A549 (cell line): ENCODE results near the gene CD79B. TPM values are rescaled to one million over a fixed set of nuclear protein-coding genes. Genes with fewer than 3 reads are reported as not detected.

Experiments
- ATAC-seq, 2 experiments: fragments of 200-7000 bp in 1 of 2; fragments of >200 bp in 1 of 2; cut with Nextera tagmentation in 1 of 2; cut with Tn5 transposase in 1 of 2; 3 replicates each; pipeline versions ENCODE4 v1.8.0 to v1.9.1; 2018 to 2020; ENCODE audit warnings: mild to moderate bottlenecking in 1 of 2, moderate library complexity in 1 of 2
- CTCF ChIA-PET: fragments of 300-600 bp; sonication (Branson Sonifier 250); formaldehyde crosslinking; extraction: SDS; loops from one replicate; lab custom pipeline; 2021; ENCODE audit warnings: antibody characterized with exemption, inconsistent platforms; lab: Yijun Ruan, JAX
- POLR2A ChIA-PET: fragments of 350-600 bp; formaldehyde crosslinking; extraction: SDS; loops from one replicate; lab custom pipeline; 2021; ENCODE audit warnings: antibody characterized with exemption, inconsistent platforms; lab: Yijun Ruan, JAX
- DNase-seq, 2 experiments: peaks; one replicate each; pipeline versions ENCODE4 v3.0.0 to v3.0.0-alpha.2; 2011 to 2016; ENCODE audit warnings: low read depth in 1 of 2, low spot score in 1 of 2
- FAIRE-seq: peaks from 2 replicates; lab custom pipeline; 2011; peaks lifted over from hg19 to GRCh38; lab: Jason Lieb, UNC
- H3K27ac ChIP-seq, 2 experiments: fragments of >200 bp; sonication (Bioruptor Twin); formaldehyde crosslinking; 3 replicates each; pipeline ENCODE4 v1.5.1; 2016 to 2017
- H3K4me1 ChIP-seq: fragments of >200 bp; sonication (Bioruptor Twin); formaldehyde crosslinking; 3 replicates; pipeline ENCODE4 v1.6.1; 2016
- H3K4me2 ChIP-seq: fragments of >200 bp; sonication (Bioruptor Twin); formaldehyde crosslinking; 3 replicates; pipeline ENCODE4 v1.6.1; 2016
- H3K4me3 ChIP-seq: fragments of >200 bp; sonication (Bioruptor Twin); formaldehyde crosslinking; 3 replicates; pipeline ENCODE4 v1.5.1; 2016
- H3K9me3 ChIP-seq: fragments of >200 bp; sonication (Bioruptor Twin); formaldehyde crosslinking; 3 replicates; pipeline ENCODE4 v1.6.1; 2016
- BHLHE40 ChIP-seq: IDR thresholded peaks from 2 replicates; pipeline ENCODE4 v1.6.1; 2012; ENCODE audit warnings: low read depth, low read length, inconsistent platforms
- CBX2 ChIP-seq: fragments of 200-600 bp; sonication (generic); IDR thresholded peaks from 2 replicates; pipeline ENCODE4 v1.6.1; 2016; ENCODE audit warnings: low read depth, mild to moderate bottlenecking, borderline replicate concordance
- CBX8 ChIP-seq: fragments of 200-600 bp; sonication (generic); IDR thresholded peaks from 2 replicates; pipeline ENCODE4 v1.6.1; 2016
- CHD2 ChIP-seq: fragments of 150-350 bp; IDR thresholded peaks from 2 replicates; pipeline ENCODE4 v1.6.1; 2014; ENCODE audit warnings: low read length; ENCODE audit not compliant: partially characterized antibody
- CHD4 ChIP-seq: fragments of 200-600 bp; sonication (generic); IDR thresholded peaks from 2 replicates; pipeline ENCODE4 v1.6.1; 2016; ENCODE audit warnings: antibody characterized with exemption, mild to moderate bottlenecking, borderline replicate concordance
- EP300 ChIP-seq, 2 experiments: fragments of >200 bp; sonication (Bioruptor Twin); formaldehyde crosslinking; IDR thresholded peaks; 2 replicates in 1 of 2; 3 replicates in 1 of 2; pipeline ENCODE4 v1.6.1; 2016 to 2017
- FOSL2 ChIP-seq, 2 experiments: fragments of 450-650 bp in 1 of 2; fragments of >200 bp in 1 of 2; sonication (Bioruptor Twin) in 1 of 2; formaldehyde crosslinking; IDR thresholded peaks; 2 replicates each; pipeline versions ENCODE4 v1.5.0 to v1.6.1; 2016 to 2020; ENCODE audit warnings: mild to moderate bottlenecking in 1 of 2, moderate library complexity in 1 of 2
- GATA3 ChIP-seq: IDR thresholded peaks from 2 replicates; pipeline ENCODE4 v1.6.1; 2012; ENCODE audit warnings: borderline replicate concordance
- HEYL ChIP-seq: fragments of 250-450 bp; sonication (Bioruptor Pico); IDR thresholded peaks from 2 replicates; pipeline ENCODE4 v1.8.0; 2021; ENCODE audit warnings: mild to moderate bottlenecking, moderate library complexity
- HOXA7 ChIP-seq: fragments of 250-450 bp; sonication (Bioruptor Pico); IDR thresholded peaks from 2 replicates; pipeline ENCODE4 v1.5.0; 2020; ENCODE audit warnings: mild to moderate bottlenecking, moderate library complexity
- HOXB13 ChIP-seq: fragments of 250-450 bp; sonication (Bioruptor Pico); IDR thresholded peaks from 2 replicates; pipeline ENCODE4 v1.5.0; 2020; ENCODE audit warnings: low read depth, mild to moderate bottlenecking, moderate library complexity
- JUNB ChIP-seq: fragments of >200 bp; sonication (Bioruptor Twin); formaldehyde crosslinking; IDR thresholded peaks from 2 replicates; pipeline ENCODE4 v1.6.1; 2016
- KDM1A ChIP-seq: fragments of 200-600 bp; sonication (generic); IDR thresholded peaks from 2 replicates; pipeline ENCODE4 v1.6.1; 2016; ENCODE audit warnings: low read depth, mild to moderate bottlenecking
- MAFK ChIP-seq: fragments of 450-650 bp; IDR thresholded peaks from 2 replicates; pipeline ENCODE4 v1.6.1; 2014; ENCODE audit not compliant: partially characterized antibody
- MAZ ChIP-seq: fragments of 150-350 bp; IDR thresholded peaks from 2 replicates; pipeline ENCODE4 v1.6.1; 2014; ENCODE audit warnings: antibody characterized with exemption, low read depth, low read length, borderline replicate concordance
- NFE2L2 ChIP-seq: fragments of 150-350 bp; conservative IDR thresholded peaks from 2 replicates; pipeline ENCODE4 v1.6.1; 2014; ENCODE audit warnings: low read length
- POLR2A ChIP-seq: IDR thresholded peaks from 2 replicates; pipeline ENCODE4 v1.6.1; 2012; ENCODE audit warnings: mild to moderate bottlenecking, low read length
- RAD21 ChIP-seq, 2 experiments: fragments of >200 bp in 1 of 2; sonication (Bioruptor Twin) in 1 of 2; formaldehyde crosslinking in 1 of 2; IDR thresholded peaks in 1 of 2; conservative IDR thresholded peaks in 1 of 2; 2 replicates in 1 of 2; 3 replicates in 1 of 2; pipeline ENCODE4 v1.6.1; 2012 to 2018; ENCODE audit warnings: inconsistent platforms in 1 of 2
- RARB ChIP-seq: fragments of 250-450 bp; sonication (Bioruptor Pico); IDR thresholded peaks from 2 replicates; pipeline ENCODE4 v1.8.0; 2021; ENCODE audit warnings: mild to moderate bottlenecking, moderate library complexity
- SMC3 ChIP-seq: fragments of >200 bp; sonication (Bioruptor Twin); formaldehyde crosslinking; IDR thresholded peaks from 3 replicates; pipeline ENCODE4 v1.6.1; 2018; ENCODE audit warnings: inconsistent platforms
- TP53 ChIP-seq: fragments of 250-450 bp; sonication (Bioruptor Pico); IDR thresholded peaks from 2 replicates; pipeline ENCODE4 v1.5.0; 2021; ENCODE audit warnings: mild to moderate bottlenecking, moderate library complexity
- ZC3H11A ChIP-seq: fragments of 450-650 bp; IDR thresholded peaks from 2 replicates; pipeline ENCODE4 v1.6.1; 2014; ENCODE audit warnings: antibody characterized with exemption, mild to moderate bottlenecking
- ZFP36 ChIP-seq: fragments of 450-650 bp; IDR thresholded peaks from 2 replicates; pipeline ENCODE4 v1.6.1; 2014; ENCODE audit warnings: borderline replicate concordance; ENCODE audit not compliant: partially characterized antibody
- ZNF302 ChIP-seq: fragments of 250-450 bp; sonication (Bioruptor Pico); IDR thresholded peaks from 2 replicates; pipeline ENCODE4 v1.9.0; 2021; ENCODE audit warnings: inconsistent platforms, mild to moderate bottlenecking, moderate library complexity
- ZSCAN20 ChIP-seq: fragments of 250-450 bp; sonication (Bioruptor Pico); IDR thresholded peaks from 2 replicates; pipeline ENCODE4 v1.8.0; 2022; ENCODE audit warnings: mild to moderate bottlenecking, moderate library complexity
- WGBS: methylation state at CpG from one replicate; pipeline ENCODE4 v1.1.6; 2017; ENCODE audit errors: missing lambda C conversion rate; 5-methylcytosine and 5-hydroxymethylcytosine counted together
- polyA plus RNA-seq, 4 experiments: library from polyadenylated mRNA; depleted of rRNA in 3 of 4; stranded (reverse); fragments of >200 nt; fragmentation: RNase III in 1 of 4; extraction: RNeasy Plus Mini Kit Qiagen cat#74134 plus additional on column Dnase treatment in 1 of 4; gene quantifications; 2 replicates in 3 of 4; 3 replicates in 1 of 4; pipeline ENCODE4 v1.2.3, GENCODE V29; 2011 to 2017
- TF ChIP-seq, protein P1 (sequence below): fragments of 250-450 bp; sonication (Bioruptor Pico); IDR thresholded peaks from 2 replicates; pipeline ENCODE4 v1.5.0; 2020; ENCODE audit warnings: low read depth, mild to moderate bottlenecking, moderate library complexity
- TF ChIP-seq, protein P2 (sequence below): fragments of 150-350 bp; IDR thresholded peaks from 2 replicates; pipeline ENCODE4 v1.6.1; 2014; ENCODE audit warnings: low read depth, mild to moderate bottlenecking, low read length
- TF ChIP-seq, protein P3 (sequence below): fragments of 200-600 bp; sonication (generic); IDR thresholded peaks from 2 replicates; pipeline ENCODE4 v1.6.1; 2016; ENCODE audit warnings: antibody characterized with exemption, mild to moderate bottlenecking, moderate library complexity

CD79B gene
- polyA plus RNA-seq, 2 of the 4 experiments (the other 2 are of a cell fraction): 0.14 TPM; not detected in 1

DNA sequence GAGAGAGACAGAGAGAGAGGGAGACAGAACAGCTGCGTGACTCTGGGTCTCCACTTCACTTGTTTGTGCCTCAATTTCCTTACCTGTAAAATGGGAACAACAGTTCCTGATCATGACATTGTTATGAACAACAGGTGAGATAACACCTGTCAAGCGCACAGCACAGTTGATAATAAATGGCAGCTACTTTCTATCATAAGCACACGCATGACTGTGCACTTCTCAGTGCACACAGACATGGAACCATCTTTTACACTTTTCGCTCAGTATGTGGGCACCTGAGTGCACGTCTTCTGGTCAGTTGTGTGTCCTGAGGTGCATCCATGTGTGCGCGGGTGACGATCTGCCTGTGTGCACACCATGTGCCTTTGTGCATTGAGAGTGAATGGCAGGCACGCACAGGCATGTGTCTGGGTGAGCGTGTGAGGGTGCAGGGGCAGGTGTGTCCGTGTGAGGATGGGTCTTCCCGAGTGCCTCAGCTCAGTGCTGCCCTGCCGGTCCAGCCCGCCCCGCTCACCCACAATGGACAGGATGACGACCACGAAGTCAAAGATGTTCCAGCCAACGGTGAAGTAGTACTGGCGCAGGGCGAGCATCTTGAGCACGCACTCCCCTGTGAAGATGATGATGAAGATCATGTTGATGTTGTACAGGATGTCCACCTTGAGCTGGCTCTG lies 10.3 kb upstream of the CD79B start:
- Histone ChIP-seq H3K4me1 (no peaks in the 10 kb centered on the region), H3K27ac (no peak overlapping the region), H3K4me2 (no peak overlapping the region)
- ChIA-PET CTCF (interaction anchor here (0.8 to 3.8 kb wide), 11 partner anchors 9 to 83 kb away, joined by 3 to 24 read pairs (median 5); partner anchors contain the start of genes CD79B, CSHL1 and GH1), POLR2A (no interaction called here)
- no peak for ATAC-seq
- TF ChIP-seq NFE2L2 (peak; percentile 56; the same call in 1 of the 2 replicates), BHLHE40 (no peak), CBX8 (no peak), HOXA7 (CRISPR knock-in tag) (no peak), ZNF302 (CRISPR knock-in tag) (no peak), TP53 (CRISPR knock-in tag) (no peak), JUNB (no peak), MAFK (peak; percentile 43), POLR2A (0 out of 2 replicates have a peak, but pooled peaks have one; percentile 14), FOSL2 (IDR thresholded peaks at IDR 0.05) (no peak), FOSL2 (CRISPR knock-in tag; IDR thresholded peaks at IDR 0.05) (no peak), HOXB13 (no peak), CHD4 (no peak), ZFP36 (no peak), CHD2 (no peak), ZSCAN20 (CRISPR knock-in tag) (no peak), RARB (CRISPR knock-in tag) (no peak), CBX2 (no peak), KDM1A (no peak), ZC3H11A (no peak)
- TF ChIP-seq, protein P1, sequence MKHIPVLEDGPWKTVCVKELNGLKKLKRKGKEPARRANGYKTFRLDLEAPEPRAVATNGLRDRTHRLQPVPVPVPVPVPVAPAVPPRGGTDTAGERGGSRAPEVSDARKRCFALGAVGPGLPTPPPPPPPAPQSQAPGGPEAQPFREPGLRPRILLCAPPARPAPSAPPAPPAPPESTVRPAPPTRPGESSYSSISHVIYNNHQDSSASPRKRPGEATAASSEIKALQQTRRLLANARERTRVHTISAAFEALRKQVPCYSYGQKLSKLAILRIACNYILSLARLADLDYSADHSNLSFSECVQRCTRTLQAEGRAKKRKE: no peak
- TF ChIP-seq, protein P2, sequence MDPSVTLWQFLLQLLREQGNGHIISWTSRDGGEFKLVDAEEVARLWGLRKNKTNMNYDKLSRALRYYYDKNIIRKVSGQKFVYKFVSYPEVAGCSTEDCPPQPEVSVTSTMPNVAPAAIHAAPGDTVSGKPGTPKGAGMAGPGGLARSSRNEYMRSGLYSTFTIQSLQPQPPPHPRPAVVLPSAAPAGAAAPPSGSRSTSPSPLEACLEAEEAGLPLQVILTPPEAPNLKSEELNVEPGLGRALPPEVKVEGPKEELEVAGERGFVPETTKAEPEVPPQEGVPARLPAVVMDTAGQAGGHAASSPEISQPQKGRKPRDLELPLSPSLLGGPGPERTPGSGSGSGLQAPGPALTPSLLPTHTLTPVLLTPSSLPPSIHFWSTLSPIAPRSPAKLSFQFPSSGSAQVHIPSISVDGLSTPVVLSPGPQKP: no peak
- TF ChIP-seq, protein P3, sequence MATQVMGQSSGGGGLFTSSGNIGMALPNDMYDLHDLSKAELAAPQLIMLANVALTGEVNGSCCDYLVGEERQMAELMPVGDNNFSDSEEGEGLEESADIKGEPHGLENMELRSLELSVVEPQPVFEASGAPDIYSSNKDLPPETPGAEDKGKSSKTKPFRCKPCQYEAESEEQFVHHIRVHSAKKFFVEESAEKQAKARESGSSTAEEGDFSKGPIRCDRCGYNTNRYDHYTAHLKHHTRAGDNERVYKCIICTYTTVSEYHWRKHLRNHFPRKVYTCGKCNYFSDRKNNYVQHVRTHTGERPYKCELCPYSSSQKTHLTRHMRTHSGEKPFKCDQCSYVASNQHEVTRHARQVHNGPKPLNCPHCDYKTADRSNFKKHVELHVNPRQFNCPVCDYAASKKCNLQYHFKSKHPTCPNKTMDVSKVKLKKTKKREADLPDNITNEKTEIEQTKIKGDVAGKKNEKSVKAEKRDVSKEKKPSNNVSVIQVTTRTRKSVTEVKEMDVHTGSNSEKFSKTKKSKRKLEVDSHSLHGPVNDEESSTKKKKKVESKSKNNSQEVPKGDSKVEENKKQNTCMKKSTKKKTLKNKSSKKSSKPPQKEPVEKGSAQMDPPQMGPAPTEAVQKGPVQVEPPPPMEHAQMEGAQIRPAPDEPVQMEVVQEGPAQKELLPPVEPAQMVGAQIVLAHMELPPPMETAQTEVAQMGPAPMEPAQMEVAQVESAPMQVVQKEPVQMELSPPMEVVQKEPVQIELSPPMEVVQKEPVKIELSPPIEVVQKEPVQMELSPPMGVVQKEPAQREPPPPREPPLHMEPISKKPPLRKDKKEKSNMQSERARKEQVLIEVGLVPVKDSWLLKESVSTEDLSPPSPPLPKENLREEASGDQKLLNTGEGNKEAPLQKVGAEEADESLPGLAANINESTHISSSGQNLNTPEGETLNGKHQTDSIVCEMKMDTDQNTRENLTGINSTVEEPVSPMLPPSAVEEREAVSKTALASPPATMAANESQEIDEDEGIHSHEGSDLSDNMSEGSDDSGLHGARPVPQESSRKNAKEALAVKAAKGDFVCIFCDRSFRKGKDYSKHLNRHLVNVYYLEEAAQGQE: no peak
- TF ChIP-seq, all 56 proteins: peak for 3
- Histone ChIP-seq H3K9me3 (no peaks in the 10 kb centered on the region), H3K4me3 (no peak overlapping the region)
- DNase-seq (no peak), FAIRE-seq (no peak)
- WGBS: 77% methylated on average over 21 of the region's 21 CpGs

DNA sequence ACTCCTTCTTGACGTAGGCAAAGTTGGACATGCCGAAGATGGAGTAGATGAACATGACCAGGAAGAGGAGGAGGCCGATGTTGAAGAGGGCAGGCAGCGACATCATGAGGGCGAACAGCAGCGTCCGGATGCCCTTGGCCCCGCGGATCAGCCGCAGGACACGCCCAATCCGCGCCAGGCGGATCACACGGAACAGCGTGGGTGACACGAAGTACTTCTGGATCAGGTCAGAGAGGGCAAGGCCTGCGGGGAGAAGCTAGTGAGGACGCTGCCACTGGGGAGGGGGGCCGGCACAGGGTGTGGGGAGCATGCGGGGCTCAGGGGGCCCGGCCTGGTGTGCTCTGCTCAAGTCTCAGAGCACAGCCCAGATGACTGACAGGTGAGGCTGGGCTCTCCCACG lies 9.6 kb upstream of the CD79B start:
- ChIA-PET CTCF (interaction anchor here (0.8 to 3.8 kb wide), 11 partner anchors 9 to 83 kb away, joined by 3 to 24 read pairs (median 5); partner anchors contain the start of genes CD79B, CSHL1 and GH1), POLR2A (no interaction called here)
- FAIRE-seq (no peak), ATAC-seq (no peak), DNase-seq (no peak)
- H3K9me3 ChIP-seq: no peaks in the 10 kb centered on the region
- WGBS: 66% methylated on average over 23 of the region's 23 CpGs
- no peak overlapping the region for H3K4me2 ChIP-seq
- no peak overlapping the region for H3K27ac ChIP-seq
- no peak overlapping the region for H3K4me3 ChIP-seq
- TF ChIP-seq BHLHE40 (no peak), MAZ (no peak), HEYL (no peak), SMC3 (no peak), GATA3 (no peak), EP300 (IDR thresholded peaks at IDR 0.05) (no peak), RAD21 (conservative IDR thresholded peaks at IDR 0.05 in 1 of 2, IDR thresholded peaks at IDR 0.05 in 1 of 2) (no peak)
- no peaks in the 10 kb centered on the region for H3K4me1 ChIP-seq
